Fibroblast of lung (primary cell): ENCODE results near the gene DGKQ.

Experiments
- EZH2 ChIP-seq: IDR thresholded peaks from 2 replicates; pipeline ENCODE4 v1.5.1; 2012; ENCODE audit warnings: low read length, control low read depth, mild to moderate bottlenecking; ENCODE audit errors: missing control alignments
- TF ChIP-seq, protein P1 (sequence below), 2 donors: IDR thresholded peaks in 1 of 2; conservative IDR thresholded peaks in 1 of 2; 1 replicate in 1 of 2; 2 replicates in 1 of 2; pipeline ENCODE4 v1.5.1; 2011 to 2012; ENCODE audit warnings: low read length in 2 of 2, control low read depth in 1 of 2, inconsistent platforms in 1 of 2, low read depth in 1 of 2, mild to moderate bottlenecking in 1 of 2

DNA sequence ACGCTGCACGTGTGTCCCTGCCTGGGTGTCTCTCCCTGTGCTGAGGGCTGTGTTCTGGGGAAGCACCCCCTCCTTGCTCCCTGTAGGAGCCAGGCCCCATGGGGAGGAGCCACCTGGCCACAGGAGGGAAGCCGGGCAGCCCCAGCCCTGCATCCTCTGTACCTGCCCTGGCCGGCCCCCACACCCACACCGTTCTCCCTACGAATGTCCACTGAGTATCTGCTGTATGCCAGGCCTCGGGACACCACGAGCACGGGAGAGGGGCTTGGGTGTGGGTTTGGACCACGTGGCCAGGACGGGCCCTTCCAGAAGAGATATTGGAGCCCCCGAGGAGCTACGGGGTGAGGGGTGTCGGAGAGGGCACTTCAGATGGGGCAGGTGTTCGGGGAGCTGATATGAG, 44.3 kb upstream of the DGKQ start:
- TF ChIP-seq, protein P1, sequence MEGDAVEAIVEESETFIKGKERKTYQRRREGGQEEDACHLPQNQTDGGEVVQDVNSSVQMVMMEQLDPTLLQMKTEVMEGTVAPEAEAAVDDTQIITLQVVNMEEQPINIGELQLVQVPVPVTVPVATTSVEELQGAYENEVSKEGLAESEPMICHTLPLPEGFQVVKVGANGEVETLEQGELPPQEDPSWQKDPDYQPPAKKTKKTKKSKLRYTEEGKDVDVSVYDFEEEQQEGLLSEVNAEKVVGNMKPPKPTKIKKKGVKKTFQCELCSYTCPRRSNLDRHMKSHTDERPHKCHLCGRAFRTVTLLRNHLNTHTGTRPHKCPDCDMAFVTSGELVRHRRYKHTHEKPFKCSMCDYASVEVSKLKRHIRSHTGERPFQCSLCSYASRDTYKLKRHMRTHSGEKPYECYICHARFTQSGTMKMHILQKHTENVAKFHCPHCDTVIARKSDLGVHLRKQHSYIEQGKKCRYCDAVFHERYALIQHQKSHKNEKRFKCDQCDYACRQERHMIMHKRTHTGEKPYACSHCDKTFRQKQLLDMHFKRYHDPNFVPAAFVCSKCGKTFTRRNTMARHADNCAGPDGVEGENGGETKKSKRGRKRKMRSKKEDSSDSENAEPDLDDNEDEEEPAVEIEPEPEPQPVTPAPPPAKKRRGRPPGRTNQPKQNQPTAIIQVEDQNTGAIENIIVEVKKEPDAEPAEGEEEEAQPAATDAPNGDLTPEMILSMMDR (conservative IDR thresholded peaks at IDR 0.05 in 1 of 2, IDR thresholded peaks at IDR 0.05 in 1 of 2; ENCODE audit: low read depth in 1 of 2, low read length in 2 of 2), result no peak
- TF ChIP-seq EZH2, result no peak
